ENCODE data around the gene ARHGAP27.
"Not testable (repeated sequence)": the region's sequence is repeated elsewhere in the genome, so short reads cannot be mapped to it uniquely, and the experiment has no call there.

Gene ARHGAP27

DNA sequence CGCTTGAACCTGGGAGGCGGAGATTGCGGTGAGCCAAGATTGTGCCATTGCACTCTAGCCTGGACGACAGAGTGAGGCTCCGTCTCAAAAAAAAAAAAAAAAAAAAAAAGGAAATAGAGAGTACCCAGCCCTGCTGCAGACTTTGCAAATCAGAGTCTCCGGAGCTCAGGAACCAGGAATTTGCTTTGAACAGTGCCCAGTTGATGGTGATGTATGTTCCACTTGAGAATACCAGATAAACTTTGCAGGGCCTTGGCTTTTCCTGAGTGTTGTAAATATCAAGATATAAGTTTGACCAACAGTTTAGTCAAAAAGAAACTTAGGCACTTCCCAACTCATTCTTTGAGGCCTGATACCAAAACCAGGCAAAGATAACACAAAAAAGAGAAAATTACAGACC is 85.2 kb downstream of the ARHGAP27 start:
- no peak for DNase-seq

- no peak for DNase-seq
These were observed 86.3 kb downstream of the ARHGAP27 start for GRCh38 chr17:45346216-45347015.

DNA sequence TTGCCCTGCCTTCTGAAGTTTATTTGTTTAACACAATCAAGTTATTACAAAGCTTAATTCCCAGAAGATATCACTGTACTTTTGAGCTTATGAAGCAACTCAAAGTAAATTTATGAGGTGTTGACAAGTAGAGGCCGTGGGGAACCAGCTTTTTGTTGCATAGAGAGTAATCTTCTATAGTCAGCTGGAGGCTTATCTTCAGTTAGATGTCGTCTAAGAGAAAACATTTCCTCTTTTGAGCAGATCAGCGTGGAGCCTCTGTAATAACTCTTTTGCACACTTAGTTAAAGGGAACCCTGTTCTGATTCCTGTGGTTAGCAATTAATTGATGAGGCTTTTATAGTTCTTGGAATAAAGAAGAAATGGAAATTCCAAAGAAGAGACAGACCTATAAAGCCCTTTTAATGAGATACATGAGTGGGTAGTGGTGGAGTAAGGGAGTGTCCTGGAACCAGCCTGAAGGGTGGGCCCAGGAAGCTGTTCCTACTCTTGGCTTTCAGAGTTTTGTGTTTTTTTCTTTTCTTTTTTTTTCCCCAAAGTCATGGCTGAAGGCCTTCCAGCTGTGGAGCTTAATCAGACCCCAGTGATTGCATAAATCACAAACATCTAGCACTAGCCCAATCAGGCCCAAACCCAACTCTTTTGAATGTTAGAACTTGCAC is 87.0 kb downstream of the ARHGAP27 start:
- no peak for DNase-seq

DNA sequence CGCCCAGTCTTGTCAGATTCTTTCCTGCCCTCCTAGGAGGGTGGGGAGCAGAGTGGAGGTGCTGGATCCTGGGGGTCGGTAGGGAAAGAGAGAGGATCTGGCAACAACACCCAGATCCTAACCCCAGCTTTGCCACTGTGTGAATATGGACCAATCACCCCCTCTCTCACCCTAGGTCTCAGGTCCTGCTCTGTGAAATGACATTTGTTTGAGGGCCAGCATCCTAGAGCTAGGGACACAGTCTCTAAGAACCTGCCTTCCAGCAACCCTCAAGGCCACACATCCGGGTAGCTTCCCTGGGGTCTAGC is 87.5 kb downstream of the ARHGAP27 start:
- no peak for DNase-seq

GRCh38 chr17:45343967-45344664 is 88.6 kb downstream of the ARHGAP27 start:
- not testable (repeated sequence) for DNase-seq
